ENCODE measurements around the gene TRAK1. TPM values are rescaled to one million over a fixed set of nuclear protein-coding genes. Genes with fewer than 3 reads are reported as not detected.
A peak's percentile ranks its signal among the peaks of the same experiment; 100 is the strongest.

Gene TRAK1
- total RNA-seq, 1 donor from 2014 or later: 169 TPM

DNA sequence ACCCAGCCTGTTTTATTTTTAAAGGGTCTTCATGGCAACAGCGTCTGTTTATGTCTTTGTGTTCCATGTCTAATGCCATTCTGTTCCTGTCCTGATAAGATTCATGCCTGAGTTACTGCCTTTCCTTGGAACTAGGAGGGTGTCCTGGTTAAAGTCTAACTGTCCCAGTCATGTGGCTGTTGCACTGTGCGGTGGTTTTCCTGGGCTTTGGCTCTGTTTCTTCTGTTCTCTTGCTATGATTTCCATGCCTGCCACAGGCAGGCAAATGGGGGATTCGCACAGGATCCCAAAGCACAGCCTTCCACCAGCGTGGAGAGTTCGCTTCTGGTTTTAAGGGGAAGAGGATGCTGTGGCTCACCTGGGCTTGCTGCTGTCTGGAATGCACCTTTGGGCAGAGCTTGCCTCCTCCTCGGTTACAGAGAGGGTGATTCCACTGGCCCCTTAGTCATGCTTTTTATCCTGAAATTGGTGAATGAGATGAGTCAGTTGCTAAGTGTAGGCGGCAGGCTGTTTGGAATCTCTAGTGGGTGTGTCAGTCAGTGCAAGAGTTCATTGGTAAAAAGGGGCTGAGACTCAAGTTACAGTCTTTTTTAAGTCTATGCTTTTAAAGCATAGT, 88.1 kb downstream of the TRAK1 start:
- peak; percentile 82 for DNase-seq

- no peak for DNase-seq
Measured at GRCh38 chr3:42180901-42181300, 89.7 kb downstream of the TRAK1 start.

DNA sequence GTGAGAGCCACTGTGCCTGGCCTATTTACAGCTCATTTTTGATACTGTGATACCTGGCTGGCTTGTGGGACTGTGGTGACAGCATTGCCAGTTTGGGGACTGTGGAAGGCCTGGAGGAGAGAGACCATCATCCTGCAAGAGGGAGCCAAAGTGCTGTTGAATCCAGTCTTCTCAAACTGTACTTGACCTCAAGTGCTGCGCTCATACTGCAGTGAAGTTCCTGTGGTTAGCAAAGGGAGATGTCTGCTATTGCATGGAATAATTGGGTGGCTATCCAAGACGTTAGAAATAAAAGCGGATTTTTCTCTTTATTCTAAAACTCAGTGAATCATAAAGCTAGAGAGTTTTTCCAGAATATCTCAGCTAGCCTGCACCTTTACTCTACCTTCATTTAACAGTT, 91.4 kb downstream of the TRAK1 start:
- no peak for DNase-seq

DNA sequence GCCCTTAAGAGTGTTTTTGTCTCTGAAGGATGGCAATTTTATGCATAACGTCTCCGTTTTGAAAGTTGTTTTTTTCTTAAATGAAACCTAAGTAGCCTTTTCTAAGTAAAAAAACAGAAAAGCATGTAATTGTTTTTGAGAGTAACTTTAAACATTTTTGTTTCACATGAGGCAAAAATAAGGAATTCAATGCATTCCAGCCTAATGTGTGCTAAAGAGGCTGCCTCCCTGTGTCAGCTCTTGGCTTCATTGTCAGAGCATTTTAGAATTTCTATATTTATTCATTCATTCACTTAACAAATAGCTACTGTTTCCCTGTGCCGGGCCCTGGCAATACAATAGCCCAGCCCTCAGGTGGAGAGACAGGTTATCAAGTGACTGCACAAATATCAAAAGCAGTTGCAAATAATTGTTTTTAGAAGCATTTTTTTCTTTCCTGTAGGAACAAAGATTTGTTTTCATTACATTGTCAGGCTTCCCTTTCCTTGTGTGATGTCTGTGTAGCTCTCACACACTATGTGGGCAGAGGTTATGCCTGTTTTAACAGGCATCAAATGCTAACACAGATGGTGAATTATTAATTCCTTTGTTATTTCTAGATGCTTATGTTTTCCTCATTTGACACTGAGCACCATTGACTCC, 93.0 kb downstream of the TRAK1 start:
- DNase-seq: peak; percentile 20

DNA sequence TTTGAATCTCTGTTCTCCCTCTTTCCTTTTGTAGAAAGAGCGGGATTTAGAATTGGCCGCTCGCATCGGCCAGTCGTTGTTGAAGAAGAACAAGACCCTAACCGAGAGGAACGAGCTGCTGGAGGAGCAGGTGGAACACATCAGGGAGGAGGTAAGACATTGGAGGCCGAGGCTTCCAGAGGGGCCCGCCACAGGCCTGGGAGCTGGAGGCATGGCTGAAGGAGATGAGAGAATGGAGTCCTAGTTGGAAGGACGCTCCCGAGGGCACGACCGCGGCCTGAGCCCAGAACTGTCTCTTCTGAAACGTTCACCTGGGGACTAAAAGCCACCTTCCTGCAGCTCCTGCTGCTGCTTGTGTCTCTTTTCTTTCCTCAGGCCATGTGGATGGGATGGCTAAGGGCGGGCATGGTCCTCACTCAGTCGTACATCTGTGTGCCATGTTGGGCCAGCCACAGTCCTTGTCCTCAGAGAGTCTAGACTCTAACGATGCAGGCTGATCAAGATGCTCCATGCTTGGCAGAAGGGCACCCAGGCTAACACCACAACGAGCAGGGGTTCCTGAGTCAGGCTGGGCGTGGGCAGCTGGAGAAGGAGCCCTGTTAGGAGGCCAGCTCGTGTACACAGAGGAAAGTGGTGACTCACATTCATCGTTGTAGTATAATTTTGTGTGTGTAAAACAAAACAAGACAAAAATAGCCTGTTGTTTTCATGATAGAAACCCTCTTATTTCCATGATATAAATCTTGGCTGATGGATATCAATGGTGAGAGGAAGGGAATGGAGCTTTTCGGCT, 93.7 kb downstream of the TRAK1 start:
- no peak for DNase-seq

- no peak for DNase-seq
Measured at GRCh38 chr3:42187936-42188335, 96.8 kb downstream of the TRAK1 start.

- no peak for DNase-seq
Measured at GRCh38 chr3:42188376-42188775, 97.2 kb downstream of the TRAK1 start.

GRCh38 chr3:42189001-42189460, 97.9 kb downstream of the TRAK1 start:
- DNase-seq: no peak

- DNase-seq: no peak
Measured at GRCh38 chr3:42189736-42190135, 98.6 kb downstream of the TRAK1 start.

DNA sequence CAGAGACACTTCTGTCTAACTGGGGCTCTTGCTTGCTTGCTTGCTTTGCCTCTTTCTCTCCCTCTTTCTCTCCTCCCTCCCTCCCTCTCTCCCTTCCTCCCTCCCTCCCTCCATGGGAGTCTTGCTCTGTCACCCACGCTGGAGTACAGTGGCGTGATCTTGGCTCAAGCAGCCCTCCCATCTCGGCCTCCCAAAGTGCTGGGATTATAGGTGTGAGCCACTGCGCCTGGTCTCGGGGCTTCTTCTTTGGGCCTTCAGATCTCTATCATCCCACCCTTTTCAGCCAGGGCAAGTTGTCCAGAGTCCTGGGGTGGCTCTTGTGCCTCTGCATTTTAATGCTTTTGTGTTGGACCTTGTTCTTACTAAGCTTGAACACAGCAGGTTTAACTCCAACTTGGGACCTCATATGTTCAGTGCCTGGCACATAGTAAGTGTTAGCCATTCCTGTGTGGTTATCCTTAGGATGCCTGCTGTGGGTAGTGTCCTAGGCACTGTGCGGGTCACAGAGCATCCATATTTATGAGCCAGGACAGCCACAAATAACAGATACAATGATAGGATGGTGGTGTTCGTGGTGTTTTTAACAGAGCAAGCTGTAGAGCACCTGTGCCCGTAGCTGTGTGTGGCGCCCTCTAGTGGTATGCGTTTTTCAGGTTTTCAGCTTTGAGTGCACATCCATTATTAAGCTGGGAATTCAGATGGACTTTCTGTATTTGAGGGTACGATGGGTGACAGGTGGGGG, 99.7 kb downstream of the TRAK1 start:
- DNase-seq: peak; percentile 82

- no peak for DNase-seq
Measured at GRCh38 chr3:42191443-42191747, 100.2 kb downstream of the TRAK1 start.

DNA sequence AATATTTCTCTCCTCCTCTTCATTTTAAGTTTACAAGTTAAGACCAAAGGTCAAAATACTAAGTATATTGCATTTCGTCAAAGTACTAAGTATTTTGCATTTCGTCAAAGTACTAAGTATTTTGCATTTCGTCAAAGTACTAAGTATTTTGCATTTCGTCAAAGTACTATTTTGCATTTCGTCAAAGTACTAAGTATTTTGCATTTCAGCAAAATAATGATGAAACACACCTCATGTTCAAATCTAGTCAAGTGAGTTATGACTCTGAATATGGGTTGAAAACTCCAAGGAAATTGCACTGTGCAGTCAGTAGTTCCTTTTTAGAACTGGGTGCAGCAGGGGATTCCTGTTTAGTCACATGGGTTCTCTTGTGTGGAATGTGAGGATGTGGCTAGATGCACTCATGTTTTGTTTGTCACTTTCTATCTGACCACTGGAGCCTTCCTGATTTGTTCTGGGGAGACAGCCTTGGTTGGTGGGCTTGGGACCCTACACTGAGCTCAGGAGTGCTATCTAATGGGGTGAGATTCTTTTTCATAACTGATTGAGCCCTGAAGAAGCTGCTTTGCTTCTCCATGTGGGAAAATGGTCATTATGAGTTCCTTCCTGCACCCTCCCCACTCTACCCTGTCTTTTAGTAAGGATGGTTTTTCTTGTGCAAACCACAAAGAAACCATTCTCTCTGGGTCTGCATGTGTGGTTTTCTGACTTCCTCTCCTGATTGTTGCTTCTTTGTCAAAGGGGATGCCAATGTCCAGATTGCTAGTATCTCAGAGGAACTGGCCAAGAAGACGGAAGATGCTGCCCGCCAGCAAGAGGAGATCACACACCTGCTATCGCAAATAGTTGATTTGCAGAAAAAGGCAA, 101.4 kb downstream of the TRAK1 start:
- DNase-seq: no peak

- no peak for DNase-seq
Measured at GRCh38 chr3:42194943-42195510, 103.9 kb downstream of the TRAK1 start.

GRCh38 chr3:42195879-42196330, 104.7 kb downstream of the TRAK1 start:
- DNase-seq: no peak

- DNase-seq: no peak
Measured at GRCh38 chr3:42198709-42199108, 107.6 kb downstream of the TRAK1 start.

GRCh38 chr3:42202217-42202865, 111.2 kb downstream of the TRAK1 start:
- no peak for DNase-seq

DNA sequence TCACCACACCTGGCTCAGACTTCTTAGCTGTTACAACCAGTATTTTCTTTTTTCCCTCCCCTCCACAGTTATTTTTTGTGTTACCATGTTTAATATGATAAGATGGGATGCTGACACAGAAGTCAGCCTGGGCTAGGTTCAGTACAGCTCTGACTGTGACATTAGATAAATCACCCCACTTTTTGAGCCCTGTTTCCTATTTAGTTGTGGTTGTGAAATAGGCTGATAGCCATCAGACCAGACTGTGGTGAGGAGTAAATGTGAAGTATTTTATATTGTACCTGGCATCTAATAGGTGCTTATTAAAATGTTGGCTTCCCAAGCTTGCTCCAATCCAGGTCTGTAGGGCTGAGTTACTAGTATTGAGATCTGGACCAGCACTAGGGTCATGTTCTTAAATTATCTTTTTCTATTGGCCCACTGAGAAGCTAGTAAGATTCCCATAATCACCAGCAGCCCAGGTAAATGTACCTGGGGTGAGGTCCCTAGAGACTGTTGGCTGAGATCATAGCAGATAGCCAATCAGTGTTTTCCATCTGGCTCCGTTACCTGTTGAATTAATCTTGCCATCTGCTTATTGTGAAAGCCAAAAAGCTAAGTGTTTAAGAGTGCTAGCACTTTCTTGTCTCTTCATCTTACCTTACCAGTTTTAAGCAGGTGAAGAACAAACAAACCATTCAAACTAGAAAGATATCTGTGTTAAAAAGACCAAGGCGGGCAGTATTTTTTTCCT, 113.9 kb downstream of the TRAK1 start:
- no peak for DNase-seq

GRCh38 chr3:42205800-42206514, 114.8 kb downstream of the TRAK1 start:
- no peak for DNase-seq

DNA sequence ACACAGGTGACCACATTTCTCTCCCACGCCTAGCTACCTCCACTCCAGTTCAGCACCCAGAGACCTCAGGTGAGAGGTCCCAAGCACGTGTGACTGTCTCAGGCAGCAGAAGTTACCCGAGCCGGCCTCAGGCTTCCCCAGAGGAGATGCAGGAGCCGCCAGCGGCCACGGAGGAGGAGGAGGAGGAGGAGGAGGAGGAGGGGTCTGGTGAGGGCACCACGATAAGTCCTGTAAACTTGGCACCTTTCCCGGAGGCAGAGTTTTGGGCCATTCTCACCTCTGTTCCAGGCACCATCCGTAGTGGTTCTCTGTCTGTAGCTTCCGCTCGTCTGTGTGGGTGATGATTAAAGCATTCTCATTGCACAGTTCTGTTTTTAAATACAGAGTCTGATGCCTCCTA, 118.8 kb downstream of the TRAK1 start:
- no peak for DNase-seq
